Activated CD4-positive, CD25-positive, alpha-beta regulatory T cell treated with anti-CD3 and anti-CD28 coated beads, Interleukin-2, amount 50 U/mL, for 72 hours (primary cell): ENCODE data around the gene CNIH3.
"Not testable (repeated sequence)": the region's sequence is repeated elsewhere in the genome, so short reads cannot be mapped to it uniquely, and the experiment has no call there.

Experiments used
- DNase-seq: peaks from one replicate; pipeline ENCODE4 v3.0.0; 2021

Gene CNIH3

GRCh38 chr1:224647449-224647848 lies 31.3 kb downstream of the CNIH3 start:
- no peak for DNase-seq

GRCh38 chr1:224650290-224650689 lies 34.2 kb downstream of the CNIH3 start:
- DNase-seq, result no peak

GRCh38 chr1:224651188-224651587 lies 35.1 kb downstream of the CNIH3 start:
- no peak for DNase-seq

GRCh38 chr1:224656392-224656791 lies 40.3 kb downstream of the CNIH3 start:
- DNase-seq, result no peak

GRCh38 chr1:224660074-224660473 lies 44.0 kb downstream of the CNIH3 start:
- DNase-seq, result no peak

- DNase-seq, result no peak
These were observed 46.8 kb downstream of the CNIH3 start for GRCh38 chr1:224662870-224663269.

GRCh38 chr1:224665016-224665415 lies 48.9 kb downstream of the CNIH3 start:
- DNase-seq, result no peak

GRCh38 chr1:224666078-224666477 lies 50.0 kb downstream of the CNIH3 start:
- DNase-seq, result no peak

GRCh38 chr1:224666913-224667312 lies 50.8 kb downstream of the CNIH3 start:
- no peak for DNase-seq

- DNase-seq, result no peak
These were observed 52.9 kb downstream of the CNIH3 start for GRCh38 chr1:224668984-224669383.

GRCh38 chr1:224669403-224669802 lies 53.3 kb downstream of the CNIH3 start:
- DNase-seq, result no peak

GRCh38 chr1:224670506-224670905 lies 54.4 kb downstream of the CNIH3 start:
- no peak for DNase-seq

- DNase-seq, result no peak
These were observed 55.0 kb downstream of the CNIH3 start for GRCh38 chr1:224671076-224671475.

- DNase-seq, result no peak
These were observed 57.0 kb downstream of the CNIH3 start for GRCh38 chr1:224673141-224673540.

GRCh38 chr1:224675590-224675989 lies 59.5 kb downstream of the CNIH3 start:
- DNase-seq, result no peak

GRCh38 chr1:224676551-224676950 lies 60.4 kb downstream of the CNIH3 start:
- no peak for DNase-seq

GRCh38 chr1:224678168-224678567 lies 62.1 kb downstream of the CNIH3 start:
- DNase-seq, result no peak

- DNase-seq, result no peak
These were observed 63.5 kb downstream of the CNIH3 start for GRCh38 chr1:224679606-224680005.

- no peak for DNase-seq
These were observed 65.7 kb downstream of the CNIH3 start for GRCh38 chr1:224681816-224682215.

GRCh38 chr1:224683936-224684335 lies 67.8 kb downstream of the CNIH3 start:
- no peak for DNase-seq

GRCh38 chr1:224684979-224685425 lies 68.9 kb downstream of the CNIH3 start:
- DNase-seq, result no peak

GRCh38 chr1:224686140-224686539 lies 70.0 kb downstream of the CNIH3 start:
- DNase-seq, result not testable (repeated sequence)

- no peak for DNase-seq
These were observed 71.3 kb downstream of the CNIH3 start for GRCh38 chr1:224687465-224687864.

GRCh38 chr1:224689374-224689773 lies 73.3 kb downstream of the CNIH3 start:
- DNase-seq, result no peak

GRCh38 chr1:224690576-224690975 lies 74.5 kb downstream of the CNIH3 start:
- no peak for DNase-seq
